HTERT RPE-1 (cell line): ENCODE measurements around the gene RGL4.

ENCODE experiments used
- in situ Hi-C: fragments of 300-500 bp; cut with MboI; formaldehyde crosslinking; loops from 4 replicates; pipeline ENCODE4 v1.14.3; 2020; ENCODE audit warnings: low sequenced_read_pairs

Gene RGL4

GRCh38 chr22:23697031-23697970 lies 6.5 kb downstream of the RGL4 start:
- in situ Hi-C loops: no loop called here

- in situ Hi-C loops: no loop called here
Measured at GRCh38 chr22:23698094-23698493, 7.3 kb downstream of the RGL4 start.

DNA sequence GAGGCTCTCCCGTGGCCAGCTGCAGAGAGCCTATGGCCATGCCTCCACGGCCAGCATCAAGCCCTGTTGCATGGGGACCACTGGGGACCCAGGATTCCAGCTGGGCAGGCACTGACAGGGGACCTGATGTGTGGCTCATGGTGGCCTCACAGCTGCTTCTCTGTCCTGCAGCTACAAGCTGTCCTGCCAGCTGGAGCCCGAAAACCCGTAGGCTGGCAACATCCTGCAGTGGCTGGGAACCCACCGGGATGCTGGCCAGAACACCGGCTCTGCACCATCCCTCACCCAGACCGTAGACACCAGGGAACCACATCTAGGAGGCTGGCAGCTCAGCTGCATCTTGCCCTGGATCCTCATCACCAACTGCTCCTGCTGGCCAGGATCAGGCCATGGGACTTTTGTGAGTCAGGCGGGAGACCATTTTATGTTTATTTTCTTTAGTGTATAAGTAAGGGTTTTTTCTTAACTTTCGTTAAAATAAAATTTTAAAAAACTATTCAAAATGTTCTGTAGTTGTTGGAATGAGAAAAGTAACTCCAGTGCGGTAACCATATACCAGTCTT lies 7.9 kb downstream of the RGL4 start:
- in situ Hi-C loops: no loop called here

DNA sequence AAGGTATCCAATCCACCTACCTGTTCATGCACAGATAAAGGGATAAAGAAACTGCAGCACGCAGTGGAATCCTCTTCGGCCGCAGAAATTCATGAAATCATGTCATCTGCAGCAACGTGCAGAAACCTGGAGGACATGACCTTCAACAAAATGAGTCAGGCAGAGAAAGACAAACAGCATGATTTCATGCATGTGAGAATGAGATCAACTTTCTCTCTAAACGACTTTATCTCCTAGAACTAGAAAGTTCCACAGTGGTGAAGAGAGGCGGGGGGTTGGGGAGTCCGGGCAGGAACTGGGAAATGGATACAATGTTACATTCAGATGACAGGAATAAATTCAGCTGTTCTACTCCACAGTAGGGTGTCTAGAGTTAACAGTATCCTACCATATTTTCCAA lies 9.9 kb downstream of the RGL4 start:
- in situ Hi-C loops: no loop called here

- in situ Hi-C loops: no loop called here
Measured at GRCh38 chr22:23704062-23704461, 13.2 kb downstream of the RGL4 start.

DNA sequence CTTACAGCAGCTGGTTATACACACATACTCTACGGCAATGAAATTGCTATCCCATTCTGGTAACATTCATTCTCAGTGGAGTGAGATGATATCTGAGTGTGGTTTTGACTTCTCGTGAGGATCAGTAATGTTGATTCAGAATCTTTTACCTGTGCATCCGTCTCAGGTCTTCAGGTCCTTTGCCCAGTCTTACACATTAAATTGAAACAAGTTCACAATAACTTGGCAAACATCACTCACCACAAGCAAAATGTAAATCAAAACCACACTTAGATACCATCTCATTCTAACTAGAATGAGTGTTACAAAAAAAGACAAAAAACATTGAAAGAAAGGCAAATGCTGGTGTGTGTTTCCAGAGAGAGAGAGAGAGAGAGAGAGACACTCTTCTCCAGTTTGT lies 14.0 kb downstream of the RGL4 start:
- in situ Hi-C loops: no loop called here

DNA sequence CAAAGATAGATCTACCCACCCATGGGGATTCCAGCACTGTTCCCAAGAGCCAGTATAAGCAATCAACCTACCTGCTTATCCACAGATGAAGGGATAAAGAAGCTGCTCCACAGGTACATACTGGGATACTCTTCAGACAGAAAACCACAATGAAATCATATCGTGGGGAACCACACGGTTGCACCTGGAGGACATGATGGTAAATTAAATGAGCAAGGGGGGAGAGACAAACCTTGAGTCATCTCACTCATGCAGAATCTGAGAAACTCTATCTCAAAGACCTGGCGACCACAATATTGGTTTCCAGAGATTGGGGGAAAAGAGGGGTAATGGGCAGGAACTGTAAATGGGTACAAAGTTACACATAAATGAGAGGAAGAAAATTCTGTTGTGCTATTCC lies 14.5 kb downstream of the RGL4 start:
- in situ Hi-C loops: no loop called here

DNA sequence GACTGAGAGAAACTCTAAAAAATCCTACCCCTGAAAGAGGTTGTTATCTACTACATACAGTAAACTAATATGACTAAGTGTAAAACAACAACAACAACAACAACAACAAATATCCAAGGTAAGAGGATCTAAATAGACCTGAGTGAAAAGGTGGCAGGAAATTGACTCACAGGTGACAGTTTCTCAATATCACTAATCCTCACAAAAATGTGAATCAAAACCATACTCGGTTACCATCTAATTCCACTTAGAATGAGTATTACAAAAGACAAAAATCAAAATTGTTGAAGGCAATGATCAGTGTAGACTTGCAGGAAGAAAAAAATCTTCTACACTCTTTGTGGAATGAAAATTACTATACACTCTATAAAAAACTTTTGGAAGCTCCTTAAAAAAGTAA lies 17.5 kb downstream of the RGL4 start:
- in situ Hi-C loops: no loop called here

GRCh38 chr22:23709107-23709506 lies 18.3 kb downstream of the RGL4 start:
- in situ Hi-C loops: no loop called here

GRCh38 chr22:23712256-23712655 lies 21.4 kb downstream of the RGL4 start:
- in situ Hi-C loops: no loop called here

DNA sequence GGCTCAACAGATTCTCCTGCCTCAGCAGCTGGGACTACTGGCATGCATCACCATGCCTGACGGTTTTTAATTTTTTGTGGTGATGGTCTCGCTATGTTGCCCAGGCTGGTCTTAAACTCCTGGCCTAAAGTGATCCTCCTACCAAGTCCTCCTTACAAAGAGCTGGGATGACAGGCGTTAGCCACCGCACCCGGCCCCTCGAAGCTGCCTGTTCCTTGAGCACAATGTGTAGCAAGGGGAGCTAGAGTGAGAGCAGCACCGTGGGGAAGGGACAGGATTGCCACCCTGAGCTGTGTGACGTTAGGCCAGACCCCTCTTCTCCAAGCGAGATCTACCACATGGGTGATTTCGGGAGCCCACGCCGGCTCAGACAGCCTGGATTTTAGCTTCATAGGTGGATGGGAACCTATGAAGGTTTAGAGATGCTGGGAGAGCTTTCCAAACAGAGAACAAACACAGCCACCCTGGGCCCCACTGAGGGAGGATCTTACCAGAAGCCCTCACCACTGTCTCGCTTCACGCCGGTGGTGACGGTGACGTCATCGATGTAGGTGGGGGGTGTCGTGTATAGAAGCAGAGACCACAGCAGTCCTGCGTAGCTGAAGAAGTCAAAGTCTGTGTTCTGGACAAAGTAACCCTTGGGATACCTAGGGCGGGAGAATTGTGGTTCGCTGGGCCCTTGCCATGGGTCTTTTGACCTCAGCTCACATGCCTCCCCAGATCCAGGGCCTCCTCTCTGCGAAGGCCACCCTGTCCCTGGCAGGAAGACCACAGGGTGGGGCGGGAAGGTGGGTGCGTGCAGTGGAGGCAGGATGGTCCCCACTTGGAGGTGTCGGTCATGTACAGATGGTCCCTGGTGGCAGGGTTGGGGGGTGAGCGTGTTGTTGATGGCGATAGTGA lies 23.1 kb downstream of the RGL4 start:
- in situ Hi-C loops: no loop called here

- in situ Hi-C loops: no loop called here
Measured at GRCh38 chr22:23714596-23715578, 24.1 kb downstream of the RGL4 start.

- in situ Hi-C loops: no loop called here
Measured at GRCh38 chr22:23715806-23716375, 25.1 kb downstream of the RGL4 start.

GRCh38 chr22:23716811-23717801 lies 26.3 kb downstream of the RGL4 start:
- in situ Hi-C loops: no loop called here

- in situ Hi-C loops: no loop called here
Measured at GRCh38 chr22:23718371-23719165, 27.8 kb downstream of the RGL4 start.

- in situ Hi-C loops: no loop called here
Measured at GRCh38 chr22:23720855-23721254, 30.0 kb downstream of the RGL4 start.

DNA sequence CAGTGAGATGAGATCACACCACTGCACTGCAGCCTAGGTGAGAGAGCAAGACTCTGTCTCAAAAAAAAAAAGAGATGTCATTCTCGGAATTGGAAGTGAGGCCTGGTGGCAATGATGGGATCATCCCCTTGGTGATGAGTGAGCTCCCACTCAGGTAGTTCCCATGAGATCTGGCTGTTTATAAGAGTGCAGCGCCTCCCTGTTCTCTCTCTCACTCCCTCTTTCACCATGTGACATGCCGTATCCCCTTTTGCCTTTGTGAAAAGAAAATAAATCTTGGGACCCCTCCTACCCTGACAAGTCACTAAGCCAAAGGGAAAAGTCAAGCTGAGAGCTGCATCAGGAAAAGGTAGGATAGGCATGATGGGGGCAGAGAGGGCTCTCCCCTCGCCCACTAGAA lies 31.3 kb downstream of the RGL4 start:
- in situ Hi-C loops: no loop called here

GRCh38 chr22:23722724-23723123 lies 31.9 kb downstream of the RGL4 start:
- in situ Hi-C loops: no loop called here
